Mesenchymal stem cell (in vitro differentiated cells and primary cell): Measurements from ENCODE around the gene LIMS2.

Experiments used
- DNase-seq: peaks from one replicate; pipeline ENCODE4 v3.0.0-alpha.2; 2013
- H2AFZ ChIP-seq: one replicate; pipeline ENCODE4 v1.6.1; 2013; ENCODE audit warnings: low read depth, mild to moderate bottlenecking, control low read depth, inconsistent platforms, low read length, moderate library complexity
- H2AK5ac ChIP-seq: 2 replicates; pipeline ENCODE4 v1.6.1; 2013; ENCODE audit warnings: low read length, moderate library complexity, mild to moderate bottlenecking, inconsistent platforms; ENCODE audit not compliant: severe bottlenecking
- H2BK120ac ChIP-seq: one replicate; pipeline ENCODE4 v1.6.1; 2013; ENCODE audit warnings: low read depth, mild to moderate bottlenecking, inconsistent platforms, low read length, moderate library complexity
- H2BK12ac ChIP-seq, 2 experiments: one replicate each; pipeline ENCODE4 v1.6.1; 2013; ENCODE audit warnings: inconsistent platforms in 2 of 2, low read length in 2 of 2, mild to moderate bottlenecking in 2 of 2, moderate library complexity in 2 of 2, control low read depth in 1 of 2
- H2BK15ac ChIP-seq: one replicate; pipeline ENCODE4 v1.6.1; 2013; ENCODE audit warnings: mild to moderate bottlenecking, low read depth, inconsistent platforms; ENCODE audit not compliant: poor library complexity, severe bottlenecking
- H2BK5ac ChIP-seq: 2 replicates; pipeline ENCODE4 v1.6.1; 2013; ENCODE audit warnings: low read depth, mild to moderate bottlenecking, low read length, control low read depth, inconsistent platforms; ENCODE audit not compliant: poor library complexity, severe bottlenecking
- H3K14ac ChIP-seq, 2 experiments: one replicate each; pipeline ENCODE4 v1.6.1; 2013; ENCODE audit warnings: inconsistent platforms in 2 of 2, low read length in 2 of 2, control low read depth in 1 of 2, mild to moderate bottlenecking in 1 of 2, moderate library complexity in 1 of 2
- H3K18ac ChIP-seq, 2 experiments: one replicate each; pipeline ENCODE4 v1.6.1; 2013; ENCODE audit warnings: inconsistent platforms in 2 of 2, low read length in 2 of 2, control low read depth in 1 of 2, low read depth in 1 of 2, mild to moderate bottlenecking in 1 of 2
- H3K23ac ChIP-seq, 2 experiments: one replicate each; pipeline ENCODE4 v1.6.1; 2013; ENCODE audit warnings: inconsistent platforms in 2 of 2, low read length in 2 of 2, mild to moderate bottlenecking in 2 of 2, moderate library complexity in 2 of 2, control low read depth in 1 of 2
- H3K27ac ChIP-seq: 2 replicates; pipeline ENCODE4 v1.5.1; 2013; ENCODE audit warnings: mild to moderate bottlenecking, moderate library complexity, low read length, control low read depth, inconsistent platforms; ENCODE audit not compliant: poor library complexity, severe bottlenecking
- H3K27me3 ChIP-seq, 2 experiments: 2 replicates each; pipeline versions ENCODE4 v1.6.1 to v1.7.0; 2013; ENCODE audit warnings: low read length in 2 of 2, mild to moderate bottlenecking in 2 of 2, moderate library complexity in 2 of 2, control low read depth in 1 of 2, inconsistent platforms in 1 of 2; ENCODE audit not compliant: control insufficient read depth in 1 of 2, insufficient read depth in 1 of 2
- H3K36me3 ChIP-seq, 2 experiments: 2 replicates each; pipeline versions ENCODE4 v1.6.1 to v1.7.0; 2013; ENCODE audit warnings: low read length in 2 of 2, control low read depth in 1 of 2, inconsistent platforms in 1 of 2, low read depth in 1 of 2, mild to moderate bottlenecking in 1 of 2; ENCODE audit not compliant: insufficient read depth in 2 of 2, control insufficient read depth in 1 of 2
- H3K4ac ChIP-seq, 2 experiments: one replicate each; pipeline ENCODE4 v1.6.1; 2013; ENCODE audit warnings: inconsistent platforms in 2 of 2, low read length in 2 of 2, mild to moderate bottlenecking in 2 of 2, moderate library complexity in 2 of 2, control low read depth in 1 of 2, low read depth in 1 of 2
- H3K4me1 ChIP-seq: 2 replicates; pipeline ENCODE4 v1.6.1; 2013; ENCODE audit warnings: low read depth, low read length, control low read depth; ENCODE audit not compliant: control insufficient read depth, insufficient read depth
- H3K4me2 ChIP-seq: 2 replicates; pipeline ENCODE4 v1.6.1; 2013; ENCODE audit warnings: low read length, mild to moderate bottlenecking, inconsistent platforms; ENCODE audit not compliant: poor library complexity, severe bottlenecking
- H3K4me3 ChIP-seq, 2 experiments: 2 replicates each; pipeline versions ENCODE4 v1.5.1 to v1.7.0; 2013; ENCODE audit warnings: low read length in 2 of 2, mild to moderate bottlenecking in 2 of 2, control low read depth in 1 of 2, low read depth in 1 of 2; ENCODE audit not compliant: insufficient read depth in 1 of 2
- H3K79me1 ChIP-seq: replicated peaks from 2 replicates; pipeline ENCODE4 v1.6.1; 2013; ENCODE audit warnings: mild to moderate bottlenecking, control low read depth, low read length, inconsistent platforms; ENCODE audit not compliant: poor library complexity, severe bottlenecking
- H3K9ac ChIP-seq: 2 replicates; pipeline ENCODE4 v1.7.0; 2013; ENCODE audit warnings: mild to moderate bottlenecking, low read length, moderate library complexity
- H3K9me3 ChIP-seq: 2 replicates; pipeline ENCODE4 v1.7.0; 2013; ENCODE audit warnings: mild to moderate bottlenecking, low read length; ENCODE audit not compliant: control insufficient read depth
- H4K8ac ChIP-seq: one replicate; pipeline ENCODE4 v1.6.1; 2013; ENCODE audit warnings: inconsistent platforms, mild to moderate bottlenecking, low read length, moderate library complexity
- H4K91ac ChIP-seq: one replicate; pipeline ENCODE4 v1.6.1; 2013; ENCODE audit warnings: mild to moderate bottlenecking, low read length, inconsistent platforms
- WGBS: methylation state at CpG from one replicate; pipeline ENCODE4 v1.1.7; 2013; ENCODE audit warnings: mixed read lengths; 5-methylcytosine and 5-hydroxymethylcytosine counted together

LIMS2 gene

DNA sequence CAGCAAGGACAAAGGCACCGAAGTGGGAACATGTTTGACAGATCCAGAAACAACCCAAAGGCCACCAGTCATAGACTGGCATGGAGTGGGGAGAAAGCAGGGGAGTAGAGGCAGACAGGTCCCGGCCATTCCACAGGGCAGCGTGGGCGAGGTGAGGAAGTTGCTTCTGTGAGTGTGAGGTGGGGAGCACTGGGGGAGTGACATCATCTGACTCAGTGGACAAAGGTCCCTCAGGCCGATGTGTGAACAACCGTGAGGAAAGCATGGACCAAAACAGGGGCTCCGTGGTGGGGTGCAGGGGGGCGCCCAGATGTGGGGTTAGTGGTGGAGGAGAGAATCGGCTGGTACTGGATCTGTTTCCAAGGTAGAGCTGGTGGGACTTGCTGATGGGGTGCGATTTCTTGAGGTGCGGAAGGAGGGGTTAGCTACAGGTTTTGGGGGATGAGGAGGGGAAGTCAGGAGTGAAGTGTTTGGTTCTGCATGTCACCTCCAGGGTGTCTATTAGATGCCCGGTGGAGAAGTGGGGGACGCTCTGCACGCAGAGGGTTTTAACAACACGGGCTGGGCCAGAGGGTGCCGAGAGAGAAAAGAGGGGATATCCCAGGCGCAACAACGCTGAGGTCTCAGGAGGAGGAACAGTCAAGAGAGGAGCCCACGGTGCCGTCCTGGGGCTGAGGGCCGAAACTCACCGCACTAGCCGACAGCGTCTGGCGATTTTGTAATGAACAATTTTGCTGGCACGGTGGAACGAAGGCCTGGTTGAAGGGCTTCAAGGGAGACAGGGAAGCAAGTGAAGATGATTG is 23.4 kb upstream of the LIMS2 start:
- Histone ChIP-seq H2BK5ac (no peak overlapping the region), H3K9me3 (no peaks in the 10 kb centered on the region), H2BK15ac (no peak overlapping the region), H3K4me1 (peaks cover 19% of the 10 kb centered on the region), H4K91ac (peak overlapping the region; percentile 54), H3K14ac (no peak overlapping the region), H3K23ac (no peak overlapping the region), H3K36me3 (peaks cover 0 to 9% of the 10 kb centered on the region in 2 experiments), H3K4me3 (no peak overlapping the region), H3K27me3 (no peaks in the 10 kb centered on the region), H2BK12ac (no peak overlapping the region), H3K9ac (no peak overlapping the region), H3K27ac (no peak overlapping the region), H2AFZ (no peak overlapping the region), H4K8ac (no peak overlapping the region), H3K4me2 (no peak overlapping the region), H2BK120ac (no peak overlapping the region), H3K79me1 (peaks cover 5% of the 10 kb centered on the region), H3K4ac (no peak overlapping the region), H3K18ac (no peak overlapping the region), H2AK5ac (no peak overlapping the region)
- 97% methylated on average over 27 of the region's 27 CpGs for WGBS
- DNase-seq, result no peak

DNA sequence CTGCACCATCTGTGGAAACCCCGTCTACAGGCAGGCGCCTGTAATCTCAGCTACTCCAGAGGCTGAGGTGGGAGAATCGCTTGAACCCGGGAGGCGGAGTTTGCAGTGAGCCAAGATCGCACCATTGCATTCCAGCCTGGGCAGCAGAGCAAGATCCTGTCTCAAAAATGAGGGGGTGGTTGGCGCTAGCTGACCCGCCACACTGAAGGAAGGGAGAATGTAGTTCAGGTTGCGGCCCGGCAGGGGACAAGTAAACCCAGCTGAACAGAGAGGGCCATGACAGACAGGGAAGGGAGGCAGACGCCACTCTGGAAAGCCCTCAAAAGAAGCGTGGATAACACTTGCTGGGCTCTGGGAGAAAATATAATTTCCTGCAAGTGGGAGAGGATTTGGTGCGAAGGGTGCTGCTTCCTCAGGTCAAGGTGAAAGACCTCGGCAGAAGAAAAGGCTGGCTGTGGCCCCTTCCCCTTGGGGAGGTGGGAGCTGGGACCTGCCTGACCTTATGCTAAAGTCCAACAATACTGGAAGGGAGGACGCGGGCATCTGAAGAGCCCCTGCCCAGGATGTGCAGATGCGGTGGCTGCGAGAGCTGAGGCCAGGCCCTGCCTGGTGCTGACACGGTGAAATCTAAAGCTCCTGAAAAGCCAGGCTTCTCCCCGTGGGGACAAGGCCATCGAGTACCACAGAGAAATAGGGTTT is 22.3 kb upstream of the LIMS2 start:
- H3K36me3 ChIP-seq, result no peaks in the 10 kb centered on the region
- H3K4me2 ChIP-seq, result no peak overlapping the region
- H3K4me1 ChIP-seq, result peaks cover 16% of the 10 kb centered on the region
- no peak for DNase-seq
- H4K8ac ChIP-seq, result no peak overlapping the region
- no peak overlapping the region for H2BK5ac ChIP-seq
- H3K27me3 ChIP-seq, result no peaks in the 10 kb centered on the region
- H2BK120ac ChIP-seq, result no peak overlapping the region
- no peak overlapping the region for H4K91ac ChIP-seq
- no peak overlapping the region for H2AFZ ChIP-seq
- no peak overlapping the region for H3K14ac ChIP-seq
- no peak overlapping the region for H3K23ac ChIP-seq
- peaks cover 2% of the 10 kb centered on the region for H3K79me1 ChIP-seq
- H3K4ac ChIP-seq, result no peak overlapping the region
- H3K9me3 ChIP-seq, result no peaks in the 10 kb centered on the region
- no peak overlapping the region for H2BK15ac ChIP-seq
- H3K27ac ChIP-seq, result no peak overlapping the region
- H3K4me3 ChIP-seq, result no peak overlapping the region
- H2BK12ac ChIP-seq, result no peak overlapping the region
- H2AK5ac ChIP-seq, result no peak overlapping the region
- no peak overlapping the region for H3K18ac ChIP-seq
- H3K9ac ChIP-seq, result no peak overlapping the region
- WGBS, result 95% methylated on average over 21 of the region's 21 CpGs

DNA sequence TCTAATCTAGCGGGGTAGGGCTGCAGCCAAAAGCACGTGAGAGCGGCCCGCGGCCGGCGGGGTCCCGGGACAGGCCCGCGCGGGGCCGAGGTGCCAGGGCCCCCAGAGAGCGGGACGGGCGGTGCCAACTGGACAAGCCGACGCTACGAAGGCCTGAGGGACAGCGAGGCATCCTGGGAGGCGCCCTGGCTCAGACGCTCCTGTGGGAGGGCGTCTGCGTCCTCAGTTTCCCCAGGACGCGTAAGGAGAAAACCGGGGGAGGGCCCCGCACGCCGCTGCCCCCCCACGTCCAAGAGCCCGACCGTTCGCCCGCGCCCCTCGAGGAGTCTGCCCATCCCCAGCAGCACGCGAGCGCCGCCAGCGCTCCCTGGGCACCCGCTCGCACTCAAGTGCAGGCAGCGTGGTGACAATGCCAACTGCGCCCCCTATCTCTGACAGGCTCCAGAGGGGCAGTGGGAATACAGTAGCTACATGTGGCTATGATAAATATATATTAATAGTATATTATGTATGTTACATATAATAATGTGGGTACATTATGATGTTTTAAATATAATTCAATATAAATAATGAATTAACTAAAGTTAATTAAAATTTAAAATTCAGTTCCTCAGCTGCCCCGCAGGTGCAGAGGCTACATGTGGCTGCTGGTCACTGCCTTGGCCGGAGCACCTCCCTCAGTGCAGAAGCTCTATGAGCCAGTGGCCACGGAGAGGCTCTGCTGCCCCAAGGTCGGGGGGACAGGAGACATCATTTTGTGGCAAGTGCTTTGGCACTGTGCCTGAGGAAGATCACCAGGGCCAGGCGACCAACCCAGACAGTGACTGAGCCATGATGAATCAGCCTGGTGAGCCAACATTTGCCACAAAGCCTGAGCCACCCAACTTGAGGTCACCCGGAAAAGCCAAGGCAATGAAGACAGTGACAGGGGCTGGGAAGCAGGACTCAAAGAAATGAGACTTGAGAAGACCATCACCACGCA is 20.5 kb upstream of the LIMS2 start:
- H3K36me3 ChIP-seq, result no peaks in the 10 kb centered on the region
- H3K18ac ChIP-seq, result no peak overlapping the region
- peak; percentile 59 for DNase-seq
- no peaks in the 10 kb centered on the region for H3K27me3 ChIP-seq
- H3K4ac ChIP-seq, result no peak overlapping the region
- peak overlapping the region; percentile 40 for H3K9ac ChIP-seq
- H2AK5ac ChIP-seq, result no peak overlapping the region
- H2BK12ac ChIP-seq, result no peak overlapping the region
- no peak overlapping the region for H2BK15ac ChIP-seq
- H3K4me1 ChIP-seq, result peaks cover 12% of the 10 kb centered on the region
- H3K23ac ChIP-seq, result no peak overlapping the region
- peak overlapping the region; percentile 56 for H3K4me2 ChIP-seq
- H4K91ac ChIP-seq, result no peak overlapping the region
- no peak overlapping the region for H3K14ac ChIP-seq
- H2BK120ac ChIP-seq, result no peak overlapping the region
- H4K8ac ChIP-seq, result no peak overlapping the region
- peak overlapping the region in 1 of 2 experiments; percentile 65 for H3K4me3 ChIP-seq
- H3K79me1 ChIP-seq, result peaks cover 2% of the 10 kb centered on the region
- peaks cover 4% of the 10 kb centered on the region for H3K9me3 ChIP-seq
- H3K27ac ChIP-seq, result no peak overlapping the region
- 35% methylated on average over 50 of the region's 52 CpGs for WGBS
- no peak overlapping the region for H2BK5ac ChIP-seq
- H2AFZ ChIP-seq, result peak overlapping the region; percentile 7
